RWPE1 (cell line): ENCODE data around the gene SCARF2.
"Not testable (repeated sequence)": the region's sequence is repeated elsewhere in the genome, so short reads cannot be mapped to it uniquely, and the experiment has no call there.

Experiments used
- CTCF ChIA-PET: fragments of 350-600 bp; sonication (Branson Sonifier 250); formaldehyde crosslinking; extraction: SDS; loops from one replicate; lab custom pipeline; 2021; lab: Yijun Ruan, JAX
- POLR2A ChIA-PET: fragments of 400-600 bp; formaldehyde crosslinking; extraction: SDS; loops from one replicate; lab custom pipeline; 2020; ENCODE audit warnings: antibody characterized with exemption; ENCODE audit not compliant: low non-redundant PET; lab: Yijun Ruan, JAX
- DNase-seq: peaks from one replicate; pipeline ENCODE4 v3.0.0; 2012; ENCODE audit warnings: low spot score
- H3K27ac ChIP-seq: fragments of 450-650 bp; 2 replicates; pipeline ENCODE4 v1.5.1; 2017
- TF ChIP-seq, protein P1 (sequence below): fragments of 450-650 bp; conservative IDR thresholded peaks from 2 replicates; pipeline ENCODE4 v1.5.1; 2017; ENCODE audit warnings: low read depth, mild to moderate bottlenecking

Gene SCARF2

GRCh38 chr22:20384865-20385264 is 52.8 kb downstream of the SCARF2 start:
- CTCF ChIA-PET = no interaction called here
- DNase-seq = no peak
- TF ChIP-seq, protein P1, sequence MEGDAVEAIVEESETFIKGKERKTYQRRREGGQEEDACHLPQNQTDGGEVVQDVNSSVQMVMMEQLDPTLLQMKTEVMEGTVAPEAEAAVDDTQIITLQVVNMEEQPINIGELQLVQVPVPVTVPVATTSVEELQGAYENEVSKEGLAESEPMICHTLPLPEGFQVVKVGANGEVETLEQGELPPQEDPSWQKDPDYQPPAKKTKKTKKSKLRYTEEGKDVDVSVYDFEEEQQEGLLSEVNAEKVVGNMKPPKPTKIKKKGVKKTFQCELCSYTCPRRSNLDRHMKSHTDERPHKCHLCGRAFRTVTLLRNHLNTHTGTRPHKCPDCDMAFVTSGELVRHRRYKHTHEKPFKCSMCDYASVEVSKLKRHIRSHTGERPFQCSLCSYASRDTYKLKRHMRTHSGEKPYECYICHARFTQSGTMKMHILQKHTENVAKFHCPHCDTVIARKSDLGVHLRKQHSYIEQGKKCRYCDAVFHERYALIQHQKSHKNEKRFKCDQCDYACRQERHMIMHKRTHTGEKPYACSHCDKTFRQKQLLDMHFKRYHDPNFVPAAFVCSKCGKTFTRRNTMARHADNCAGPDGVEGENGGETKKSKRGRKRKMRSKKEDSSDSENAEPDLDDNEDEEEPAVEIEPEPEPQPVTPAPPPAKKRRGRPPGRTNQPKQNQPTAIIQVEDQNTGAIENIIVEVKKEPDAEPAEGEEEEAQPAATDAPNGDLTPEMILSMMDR = no peak
- POLR2A ChIA-PET = no interaction called here
- no peak overlapping the region for H3K27ac ChIP-seq

- CTCF ChIA-PET = no interaction called here
- POLR2A ChIA-PET = no interaction called here
Observed at GRCh38 chr22:20384171-20384570, 53.5 kb downstream of the SCARF2 start.

GRCh38 chr22:20383538-20383937 is 54.1 kb downstream of the SCARF2 start:
- ChIA-PET POLR2A (no interaction called here), CTCF (no interaction called here)
- no peak overlapping the region for H3K27ac ChIP-seq
- TF ChIP-seq, protein P1 = no peak
- DNase-seq = no peak

More at GRCh38 chr22:20384171-20384570, 53.5 kb downstream of the SCARF2 start:
- DNase-seq = no peak
- H3K27ac ChIP-seq = no peak overlapping the region
- TF ChIP-seq, protein P1 = no peak

- TF ChIP-seq, protein P1 = no peak
- DNase-seq = peak; percentile 6
- ChIA-PET POLR2A (no interaction called here), CTCF (interaction anchor here (0.7 kb wide), 1 partner anchor 409 kb away, joined by 4 read pairs; no protein-coding TSS in a partner anchor)
- no peak overlapping the region for H3K27ac ChIP-seq
Observed at GRCh38 chr22:20380486-20380885, 57.1 kb downstream of the SCARF2 start.

DNA sequence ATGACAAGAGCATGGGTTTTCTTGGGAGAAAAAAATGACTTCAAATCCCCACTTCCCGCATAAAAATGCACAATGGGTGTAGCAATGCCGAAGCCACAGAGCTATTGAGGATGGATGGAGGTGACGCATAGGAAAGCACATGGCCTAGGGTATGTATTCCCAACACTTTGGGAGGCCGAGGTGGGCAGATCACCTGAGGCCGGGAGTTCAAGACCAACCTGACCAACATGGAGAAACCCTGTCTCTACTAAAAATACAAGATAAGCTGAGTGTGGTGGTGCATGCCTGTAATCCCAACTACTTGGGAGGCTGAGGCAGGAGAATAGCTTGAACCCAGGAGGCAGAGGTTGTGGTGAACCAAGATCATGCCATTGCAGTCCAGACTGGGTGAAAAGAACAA is 58.9 kb downstream of the SCARF2 start:
- POLR2A ChIA-PET, H3K27ac ChIP-seq, CTCF ChIA-PET, DNase-seq: not testable (repeated sequence)

DNA sequence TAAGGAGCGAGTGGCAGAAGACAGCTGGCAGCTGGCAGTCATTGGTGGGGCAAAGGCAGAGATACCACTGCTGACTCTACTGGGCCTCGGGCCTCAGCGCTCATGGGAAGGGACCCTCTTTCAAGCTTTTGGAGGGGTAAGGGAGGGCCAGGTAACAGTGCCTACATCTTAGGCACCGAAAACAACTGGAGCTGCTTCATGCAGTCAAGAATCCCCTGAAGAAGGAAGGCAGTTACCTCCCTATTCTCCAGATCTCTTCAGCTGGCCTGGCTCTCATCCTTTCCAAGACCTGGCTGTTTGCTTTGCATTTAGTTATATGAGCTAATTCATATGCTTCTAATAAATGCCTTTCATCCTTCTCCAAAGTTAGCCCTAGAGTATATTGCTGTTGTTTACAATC is 59.5 kb downstream of the SCARF2 start:
- no peak overlapping the region for H3K27ac ChIP-seq
- CTCF ChIA-PET = no interaction called here
- TF ChIP-seq, protein P1 = no peak
- POLR2A ChIA-PET = no interaction called here
- no peak for DNase-seq

- POLR2A ChIA-PET, DNase-seq, CTCF ChIA-PET, H3K27ac ChIP-seq: not testable (repeated sequence)
Observed at GRCh38 chr22:20376983-20377382, 60.6 kb downstream of the SCARF2 start.

- H3K27ac ChIP-seq, POLR2A ChIA-PET, DNase-seq, CTCF ChIA-PET: not testable (repeated sequence)
Observed at GRCh38 chr22:20376281-20376680, 61.3 kb downstream of the SCARF2 start.
